Measurements from ENCODE around the gene TMEM91. TPM values are rescaled to one million over a fixed set of nuclear protein-coding genes. Genes with fewer than 3 reads are reported as not detected.
A peak's percentile ranks its signal among the peaks of the same experiment; 100 is the strongest.

TMEM91 gene
- 10 to 100 TPM in 1 of 2 donors, 1 to 10 TPM in 1; 6.9 to 35.0 TPM for total RNA-seq
- 5.2 to 5.3 reads per million in 2 donors for total RNA-seq

DNA sequence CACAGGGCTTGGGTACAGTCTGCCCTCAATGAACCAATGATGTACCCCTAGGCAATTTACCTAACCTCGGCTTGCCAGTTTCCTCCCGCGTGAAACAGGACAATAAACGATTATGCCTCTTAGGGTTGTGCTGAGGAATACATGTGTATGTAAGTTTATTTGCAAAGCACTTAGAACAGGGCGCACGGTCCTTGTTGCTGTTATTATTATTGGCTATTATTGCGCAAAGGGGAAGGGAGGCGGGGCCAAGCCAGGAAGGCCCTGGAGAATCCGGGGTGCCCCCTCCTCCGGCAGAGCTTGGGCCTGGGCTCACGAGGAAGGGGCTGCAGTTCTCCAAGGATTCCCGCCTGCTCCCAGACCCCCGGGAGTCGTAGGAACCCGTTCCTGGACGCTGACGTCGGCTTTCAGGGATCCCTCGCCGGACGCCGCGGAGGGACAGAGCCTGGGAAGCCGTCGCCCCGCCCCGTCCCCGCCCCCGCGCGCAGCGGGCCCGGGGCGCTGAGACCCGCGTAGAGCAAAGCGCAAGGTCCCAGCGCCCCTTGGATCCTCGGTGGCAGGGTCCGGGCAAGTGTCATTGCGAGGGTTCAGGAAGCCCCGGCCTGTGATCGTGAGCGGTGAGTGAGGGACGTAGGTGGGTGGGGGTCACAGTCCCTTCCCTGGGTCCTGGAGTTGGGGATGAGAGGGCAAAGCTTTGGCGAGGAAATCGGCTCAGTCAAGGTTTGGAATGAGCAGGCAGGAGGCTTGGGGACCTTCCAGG lies at the start of gene TMEM91:
Gene TMEM91 (plus strand): TSS at position 293 of the 757 bp plus-strand sequence. CDS start 1,777 bp downstream, outside the sequence.
- peak; percentile 65 for ATAC-seq
- Mint-ChIP-seq H3K4me1 (peaks cover 12% of the 10 kb centered on the region), H3K4me3 (peak within 1 kb of the TSS; percentile 91), H3K27ac (peak within 1 kb of the TSS; percentile 84), H3K36me3 (ENCODE audit: low read depth) (no peaks in the 10 kb centered on the region), H3K27me3 (no peaks in the 10 kb centered on the region)
- no peaks in the 10 kb centered on the region for H3K9me3 ChIP-seq (ENCODE audit: control insufficient read depth, low read length, poor library complexity, severe bottlenecking)
- no peak for DNase-seq

DNA sequence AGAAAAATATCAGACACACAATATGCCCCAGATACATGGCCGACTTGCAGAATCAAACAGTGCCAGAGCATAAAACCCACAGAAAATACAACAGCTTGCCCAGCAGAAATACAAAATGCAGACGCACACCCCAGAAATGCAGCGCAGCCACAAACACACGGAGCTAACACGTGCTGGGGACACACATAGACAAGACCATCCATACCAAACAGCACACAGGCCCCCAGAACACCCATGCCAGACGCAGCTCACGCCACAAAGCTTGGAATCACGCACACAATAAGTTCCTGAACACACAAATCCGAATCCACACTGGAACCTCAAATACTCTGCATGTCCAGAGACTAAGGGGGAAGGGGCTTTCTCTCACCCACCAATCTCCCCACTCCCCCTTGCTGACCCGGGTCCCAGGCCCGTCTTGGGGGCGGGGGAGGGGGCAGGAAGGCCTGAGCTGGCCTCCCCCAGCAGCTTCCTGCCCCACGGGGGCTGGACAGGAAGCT lies 49.2 kb upstream of the TMEM91 start:
- DNase-seq = no peak

DNA sequence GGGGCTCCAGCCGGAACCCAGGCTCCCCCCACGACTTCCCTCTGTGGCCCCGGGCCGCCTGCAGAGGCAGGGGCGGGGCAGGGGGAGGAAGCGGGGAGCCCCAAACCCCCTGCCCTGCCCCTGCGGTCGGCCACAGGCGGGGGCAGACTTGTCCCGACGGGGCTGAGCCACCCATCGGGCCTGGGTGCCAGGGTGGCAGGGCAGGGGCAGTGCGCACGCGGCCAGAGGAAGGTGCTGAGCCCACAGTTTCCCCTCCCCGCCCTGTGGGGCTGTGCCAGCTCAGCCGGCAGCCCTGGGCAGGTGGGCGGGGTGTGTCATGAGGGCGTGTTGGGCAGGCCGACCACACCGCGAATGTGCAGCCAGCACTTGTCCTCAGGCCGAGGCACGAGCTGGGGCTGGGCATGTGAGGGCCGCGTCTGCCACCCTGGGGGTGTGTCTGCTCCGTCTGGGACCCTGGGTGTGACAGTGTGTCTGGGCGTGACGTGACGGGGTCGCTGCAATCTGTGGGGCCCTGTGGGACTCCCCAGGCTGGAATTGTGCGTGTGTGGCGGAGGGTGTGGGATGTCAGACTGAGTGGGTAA lies 48.7 kb upstream of the TMEM91 start:
- Mint-ChIP-seq H3K4me3 (peak overlapping the region; percentile 89), H3K36me3 (ENCODE audit: low read depth) (peaks cover 27% of the 10 kb centered on the region), H3K27ac (peak overlapping the region; percentile 98), H3K27me3 (no peaks in the 10 kb centered on the region), H3K4me1 (peaks cover 63% of the 10 kb centered on the region)
- peak; percentile 70 to 89 (median 75) for DNase-seq
- ATAC-seq = peak; percentile 75
- no peaks in the 10 kb centered on the region for H3K9me3 ChIP-seq (ENCODE audit: control insufficient read depth, low read length, poor library complexity, severe bottlenecking)

More for the DNA sequence above, 49.2 kb upstream of the TMEM91 start:
- no peaks in the 10 kb centered on the region for H3K27me3 Mint-ChIP-seq
- peaks cover 60% of the 10 kb centered on the region for H3K4me1 Mint-ChIP-seq
- H3K9me3 ChIP-seq (ENCODE audit: control insufficient read depth, low read length, poor library complexity, severe bottlenecking) = no peaks in the 10 kb centered on the region
- peaks cover 27% of the 10 kb centered on the region for H3K36me3 Mint-ChIP-seq (ENCODE audit: low read depth)
- peak; percentile 4 for ATAC-seq
- H3K4me3 Mint-ChIP-seq = peak overlapping the region; percentile 92
- peak overlapping the region; percentile 98 for H3K27ac Mint-ChIP-seq

DNA sequence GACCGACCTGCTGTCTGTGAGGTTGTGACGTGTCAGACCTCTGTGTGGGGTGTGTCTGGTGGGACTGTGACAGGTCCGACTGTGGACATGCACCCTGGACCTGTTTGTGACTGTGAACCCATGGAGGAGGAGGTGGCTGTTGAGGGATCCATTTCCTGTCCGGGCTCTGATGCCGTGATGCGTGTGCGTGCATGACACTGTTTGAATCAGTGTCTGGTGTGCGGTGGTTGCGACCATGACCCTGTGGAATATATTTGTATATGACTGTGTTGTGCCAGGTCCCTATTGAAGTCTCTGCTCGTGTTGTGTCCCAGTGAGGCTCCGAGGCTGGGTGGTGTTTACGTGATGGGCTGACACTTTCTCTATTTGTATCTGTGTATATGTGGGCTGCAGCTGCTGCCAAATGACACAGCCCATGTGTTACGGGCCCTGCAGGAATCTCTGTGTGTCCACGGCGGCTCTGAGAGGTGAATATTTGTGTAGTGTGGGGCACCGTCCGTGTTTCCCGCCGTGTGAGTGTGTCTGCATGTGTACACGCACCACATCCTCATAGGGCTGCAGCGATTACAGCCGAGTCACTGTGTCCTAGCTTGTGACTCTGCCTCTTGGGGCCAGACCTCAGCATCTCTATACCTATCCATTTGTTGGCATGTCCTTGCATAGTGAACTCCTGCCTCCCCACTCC lies 48.0 kb upstream of the TMEM91 start:
- H3K4me1 Mint-ChIP-seq = peaks cover 59% of the 10 kb centered on the region
- H3K4me3 Mint-ChIP-seq = peak overlapping the region; percentile 89
- H3K36me3 Mint-ChIP-seq (ENCODE audit: low read depth) = peaks cover 22% of the 10 kb centered on the region
- peak overlapping the region; percentile 98 for H3K27ac Mint-ChIP-seq
- H3K27me3 Mint-ChIP-seq = no peaks in the 10 kb centered on the region
- ATAC-seq (peak; percentile 38), DNase-seq (no peak)
- H3K9me3 ChIP-seq (ENCODE audit: control insufficient read depth, low read length, poor library complexity, severe bottlenecking) = no peaks in the 10 kb centered on the region

DNA sequence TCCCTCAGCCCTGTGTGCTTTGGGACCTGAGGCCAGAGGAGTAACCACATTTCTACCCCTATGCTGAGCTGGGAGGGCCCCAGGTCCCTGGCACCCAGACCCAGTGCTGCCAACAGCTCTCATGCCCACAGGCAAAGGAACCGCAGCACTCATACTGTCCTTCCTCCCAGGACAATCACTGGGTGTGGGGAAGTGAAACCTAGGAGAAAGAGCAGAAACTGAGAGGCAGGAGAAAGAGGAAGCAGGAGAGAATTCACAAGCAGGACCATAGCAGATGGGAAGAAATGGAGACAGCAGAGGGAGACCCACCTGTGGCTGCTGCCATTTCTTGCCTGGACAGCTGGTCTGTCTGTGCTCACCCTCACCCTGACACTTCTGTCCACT lies 47.5 kb upstream of the TMEM91 start:
- Mint-ChIP-seq H3K4me1 (peaks cover 57% of the 10 kb centered on the region), H3K4me3 (peak overlapping the region; percentile 89), H3K27ac (peak overlapping the region; percentile 98), H3K27me3 (no peaks in the 10 kb centered on the region), H3K36me3 (ENCODE audit: low read depth) (peaks cover 22% of the 10 kb centered on the region)
- H3K9me3 ChIP-seq (ENCODE audit: control insufficient read depth, low read length, poor library complexity, severe bottlenecking) = no peaks in the 10 kb centered on the region
- ATAC-seq (no peak), DNase-seq (no peak)

DNA sequence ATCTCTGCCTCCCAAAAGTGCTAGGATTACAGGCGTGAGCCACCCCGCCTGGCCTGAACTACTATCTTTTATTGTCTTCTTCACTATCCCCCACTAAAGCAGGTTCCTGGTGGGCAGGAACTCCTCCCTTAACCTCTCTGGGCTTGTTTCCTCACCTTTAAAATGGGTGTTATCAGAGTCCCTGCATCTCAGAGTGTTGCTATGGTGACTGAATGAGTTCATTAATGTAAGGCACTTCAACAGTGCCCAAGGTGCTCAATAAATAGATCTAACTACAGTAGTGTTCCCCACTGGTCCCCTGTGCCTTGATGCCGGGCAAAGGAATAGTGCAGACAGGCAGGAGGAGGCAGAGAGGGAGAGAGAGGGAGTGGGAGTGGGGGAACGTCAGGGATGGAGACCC lies 45.9 kb upstream of the TMEM91 start:
- peaks cover 51% of the 10 kb centered on the region for H3K4me1 Mint-ChIP-seq

DNA sequence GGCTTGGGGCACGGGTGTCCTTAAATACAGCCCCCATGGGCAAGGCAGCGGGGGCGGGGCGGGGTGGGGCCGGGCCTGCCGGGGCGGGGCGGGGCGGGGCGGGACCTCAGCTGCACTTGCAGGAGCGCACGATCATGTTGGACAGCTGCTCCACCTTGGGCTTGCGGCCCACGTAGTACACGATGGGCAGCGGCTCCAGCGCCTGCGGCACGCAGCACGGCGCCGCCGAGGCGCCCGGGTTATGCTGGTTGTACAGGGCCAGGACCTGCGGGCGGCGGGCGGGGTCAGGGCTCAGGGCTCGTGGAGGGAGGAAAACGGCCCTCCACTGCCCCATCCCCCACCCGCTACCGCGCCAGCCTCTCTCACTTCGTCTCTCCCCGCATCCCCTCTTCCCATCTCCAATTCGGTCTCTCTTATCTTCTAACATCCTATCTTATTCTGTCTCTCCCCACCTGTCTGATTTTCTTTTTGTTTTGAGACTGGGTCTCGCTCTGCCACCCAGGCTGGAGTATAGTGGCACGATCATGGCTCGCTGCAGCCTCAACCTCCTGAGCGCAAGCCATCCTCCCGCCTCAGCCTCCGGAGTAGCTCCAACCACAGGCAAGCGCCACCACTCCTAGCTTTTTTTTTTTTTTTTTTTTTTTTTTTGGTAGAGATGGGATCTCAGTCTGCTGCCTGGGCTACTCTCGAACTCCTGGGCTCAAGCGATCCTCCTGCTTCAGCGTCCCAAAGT lies 45.2 kb upstream of the TMEM91 start:
- Mint-ChIP-seq H3K4me3 (peak overlapping the region; percentile 75), H3K27ac (peak overlapping the region; percentile 92), H3K4me1 (peaks cover 50% of the 10 kb centered on the region), H3K27me3 (no peaks in the 10 kb centered on the region), H3K36me3 (ENCODE audit: low read depth) (peaks cover 22% of the 10 kb centered on the region)
- DNase-seq = no peak
- ATAC-seq = no peak
- H3K9me3 ChIP-seq (ENCODE audit: control insufficient read depth, low read length, poor library complexity, severe bottlenecking) = no peaks in the 10 kb centered on the region

More for the DNA sequence above, 45.9 kb upstream of the TMEM91 start:
- Mint-ChIP-seq H3K27ac (peak overlapping the region; percentile 92), H3K36me3 (ENCODE audit: low read depth) (peaks cover 22% of the 10 kb centered on the region), H3K27me3 (no peaks in the 10 kb centered on the region), H3K4me3 (peak overlapping the region; percentile 75)
- no peaks in the 10 kb centered on the region for H3K9me3 ChIP-seq (ENCODE audit: control insufficient read depth, low read length, poor library complexity, severe bottlenecking)
- DNase-seq = no peak
- no peak for ATAC-seq

DNA sequence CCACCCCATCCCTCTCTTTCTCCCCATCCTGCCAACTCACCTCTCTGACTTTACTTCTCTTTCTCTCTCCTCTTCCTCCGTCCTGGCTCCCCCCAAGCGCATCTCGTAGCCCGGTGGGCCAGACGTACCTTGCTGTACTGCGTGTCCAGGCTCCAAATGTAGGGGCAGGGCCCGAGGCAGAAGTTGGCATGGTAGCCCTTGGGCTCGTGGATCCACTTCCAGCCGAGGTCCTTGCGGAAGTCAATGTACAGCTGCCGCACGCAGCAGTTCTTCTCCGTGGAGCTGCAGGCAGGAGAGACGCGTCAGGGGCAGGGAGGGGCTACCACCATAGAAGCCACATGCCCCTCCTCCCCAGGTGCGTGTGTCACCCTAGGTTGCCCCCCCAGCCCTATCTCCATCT lies 44.3 kb upstream of the TMEM91 start:
- Mint-ChIP-seq H3K36me3 (ENCODE audit: low read depth) (peaks cover 16% of the 10 kb centered on the region), H3K27ac (peak overlapping the region; percentile 92)
- DNase-seq = no peak

DNA sequence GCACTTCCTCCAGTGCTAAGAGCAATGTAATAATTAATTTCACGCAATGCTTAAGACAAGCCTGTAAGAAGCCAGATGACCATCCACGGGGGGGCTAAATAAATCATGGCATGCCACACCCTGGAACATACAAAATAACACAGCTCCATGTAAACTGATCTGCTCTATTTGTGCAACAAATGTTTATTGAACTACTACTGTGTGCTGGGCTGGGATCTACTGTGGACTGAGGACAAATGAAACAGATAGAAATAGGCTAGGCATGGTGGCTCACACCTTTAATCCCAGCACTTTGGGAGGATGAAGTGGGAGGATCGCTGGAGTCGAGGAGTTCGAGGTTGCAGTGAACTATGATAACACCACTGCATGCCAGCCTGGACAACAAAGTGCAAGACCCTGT lies 43.9 kb upstream of the TMEM91 start:
- Mint-ChIP-seq H3K36me3 (ENCODE audit: low read depth) (peaks cover 15% of the 10 kb centered on the region), H3K4me1 (peaks cover 39% of the 10 kb centered on the region), H3K27me3 (no peaks in the 10 kb centered on the region), H3K27ac (peak overlapping the region; percentile 92), H3K4me3 (peak overlapping the region; percentile 67)
- no peak for DNase-seq
- no peak for ATAC-seq
- no peaks in the 10 kb centered on the region for H3K9me3 ChIP-seq (ENCODE audit: control insufficient read depth, low read length, poor library complexity, severe bottlenecking)

More for the DNA sequence above, 44.3 kb upstream of the TMEM91 start:
- H3K9me3 ChIP-seq (ENCODE audit: control insufficient read depth, low read length, poor library complexity, severe bottlenecking) = no peaks in the 10 kb centered on the region
- H3K27me3 Mint-ChIP-seq = no peaks in the 10 kb centered on the region
- ATAC-seq = no peak
- peak overlapping the region; percentile 67 for H3K4me3 Mint-ChIP-seq
- H3K4me1 Mint-ChIP-seq = peaks cover 41% of the 10 kb centered on the region

DNA sequence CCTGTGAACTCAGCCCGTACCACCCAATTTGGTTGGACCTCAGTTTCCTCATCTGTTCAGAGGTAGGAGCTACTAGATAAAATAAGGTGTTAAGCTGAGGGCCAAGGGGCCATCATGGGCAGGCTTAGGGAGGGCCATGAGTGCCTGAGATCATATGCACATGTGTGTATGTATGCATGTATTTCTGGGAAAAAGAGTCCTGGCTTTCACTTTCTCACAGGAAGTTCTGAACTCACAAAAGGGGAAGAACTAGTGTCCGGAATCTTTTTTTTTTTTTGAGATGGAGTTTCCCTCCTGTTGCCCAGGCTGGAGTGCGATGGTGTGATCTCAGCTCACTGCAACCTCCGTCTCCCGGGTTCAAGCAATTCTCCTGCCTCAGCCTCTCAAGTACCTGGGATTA lies 41.5 kb upstream of the TMEM91 start:
- Mint-ChIP-seq H3K27ac (no peak overlapping the region), H3K36me3 (ENCODE audit: low read depth) (peaks cover 15% of the 10 kb centered on the region), H3K4me1 (peaks cover 28% of the 10 kb centered on the region), H3K27me3 (no peaks in the 10 kb centered on the region), H3K4me3 (peak overlapping the region; percentile 45)
- H3K9me3 ChIP-seq (ENCODE audit: control insufficient read depth, low read length, poor library complexity, severe bottlenecking) = no peaks in the 10 kb centered on the region
- no peak for DNase-seq
- ATAC-seq = no peak

DNA sequence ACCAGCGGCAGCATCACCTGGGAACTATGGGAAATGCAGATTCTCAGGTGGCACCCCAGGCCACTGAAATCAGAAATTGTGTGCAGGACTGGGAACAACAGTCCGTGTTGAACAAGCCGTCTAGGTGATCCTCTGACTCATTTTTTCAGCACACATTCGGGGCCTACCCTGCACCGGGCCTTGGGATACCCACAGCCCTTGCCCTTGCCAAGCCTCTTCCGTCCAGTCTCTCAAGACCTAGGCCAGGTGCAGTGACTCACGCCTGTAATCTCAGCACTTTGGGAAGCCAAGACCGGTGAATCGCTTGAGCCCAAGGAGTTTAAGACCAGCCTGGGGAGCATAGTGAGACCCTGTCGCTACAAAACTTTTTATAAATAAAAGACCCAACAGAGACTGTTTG lies 40.9 kb upstream of the TMEM91 start:
- no peaks in the 10 kb centered on the region for H3K27me3 Mint-ChIP-seq
- peaks cover 27% of the 10 kb centered on the region for H3K4me1 Mint-ChIP-seq
- no peak overlapping the region for H3K27ac Mint-ChIP-seq
- H3K36me3 Mint-ChIP-seq (ENCODE audit: low read depth) = peaks cover 15% of the 10 kb centered on the region
- DNase-seq (no peak), ATAC-seq (no peak)
- H3K4me3 Mint-ChIP-seq = no peak overlapping the region
- H3K9me3 ChIP-seq (ENCODE audit: control insufficient read depth, low read length, poor library complexity, severe bottlenecking) = no peaks in the 10 kb centered on the region

DNA sequence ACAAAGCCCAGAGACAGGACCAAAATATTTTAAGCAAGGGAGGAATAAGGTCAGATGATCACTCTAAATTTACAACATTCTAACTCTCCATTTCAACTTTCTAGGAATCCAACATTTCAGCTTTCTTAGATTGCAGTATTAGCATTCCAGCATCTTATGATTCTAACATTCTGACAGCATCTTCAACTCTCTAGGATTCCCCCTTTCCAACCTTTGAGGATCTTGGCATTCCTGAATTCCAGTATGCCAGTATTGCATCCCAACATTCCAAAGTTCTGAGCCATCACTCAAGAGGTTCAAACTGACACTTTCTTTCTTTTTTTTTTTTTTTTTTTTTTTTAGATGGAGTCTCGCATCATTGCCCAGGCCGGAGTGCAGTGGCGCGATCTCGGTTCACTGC lies 36.4 kb upstream of the TMEM91 start:
- H3K27me3 Mint-ChIP-seq = no peaks in the 10 kb centered on the region
- H3K36me3 Mint-ChIP-seq (ENCODE audit: low read depth) = peaks cover 12% of the 10 kb centered on the region
- no peak for DNase-seq
- peak overlapping the region; percentile 91 for H3K27ac Mint-ChIP-seq
- ATAC-seq = no peak
- H3K9me3 ChIP-seq (ENCODE audit: control insufficient read depth, low read length, poor library complexity, severe bottlenecking) = no peaks in the 10 kb centered on the region
- no peak overlapping the region for H3K4me3 Mint-ChIP-seq
- H3K4me1 Mint-ChIP-seq = peaks cover 33% of the 10 kb centered on the region

Data from T-helper 17 cell (primary cell).